Activated CD4-positive, alpha-beta T cell treated with anti-CD3 and anti-CD28 coated beads for 36 hours (primary cell): ENCODE measurements around the gene SPEG. TPM values are rescaled to one million over a fixed set of nuclear protein-coding genes. Genes with fewer than 3 reads are reported as not detected.

Experiments
- ATAC-seq: fragments of 200-7000 bp; cut with Tn5 transposase; one replicate; pipeline ENCODE4 v1.10.0; 2021; ENCODE audit warnings: mild to moderate bottlenecking, moderate library complexity
- CTCF ChIA-PET: fragments of 350-600 bp; sonication (Branson Sonifier 250); formaldehyde crosslinking; loops from one replicate; lab custom pipeline; 2021; ENCODE audit warnings: antibody characterized with exemption; lab: Charles Lee
- POLR2A ChIA-PET: fragments of 350-600 bp; sonication (Branson Sonifier 250); formaldehyde crosslinking; loops from one replicate; lab custom pipeline; 2021; ENCODE audit warnings: antibody characterized with exemption, inconsistent platforms; lab: Charles Lee
- DNase-seq: peaks from one replicate; pipeline ENCODE4 v3.0.0-alpha.2; 2020
- H3K27ac Mint-ChIP-seq: one replicate; pipeline ENCODE4 v1.8.0; 2021; ENCODE audit warnings: mixed read lengths
- H3K27me3 Mint-ChIP-seq: one replicate; pipeline ENCODE4 v1.8.0; 2021; ENCODE audit warnings: mixed read lengths
- H3K36me3 Mint-ChIP-seq: one replicate; pipeline ENCODE4 v1.8.0; 2021; ENCODE audit warnings: low read depth, mixed read lengths
- H3K4me1 Mint-ChIP-seq: one replicate; pipeline ENCODE4 v1.8.0; 2021; ENCODE audit warnings: mixed read lengths
- H3K4me3 Mint-ChIP-seq: one replicate; pipeline ENCODE4 v1.8.0; 2021; ENCODE audit warnings: mild to moderate bottlenecking, moderate library complexity, mixed read lengths
- H3K9me3 Mint-ChIP-seq: one replicate; pipeline ENCODE4 v1.8.0; 2021; ENCODE audit warnings: low read depth, mixed read lengths
- intact Hi-C, 2 experiments: fragments of 100-400 bp; cut with DNase I in 1 of 2; cut with micrococcal nuclease in 1 of 2; formaldehyde crosslinking; loops; one replicate each; pipeline versions ENCODE4 v1.14.2 to v1.15.1; 2022 to 2024; cut with DNase I, micrococcal nuclease
- total RNA-seq, 2 experiments: library from RNA; stranded (reverse); gene quantifications; one replicate each; pipeline ENCODE4 v1.2.3, GENCODE V29; 2021

The SPEG gene
- total RNA-seq, 2 experiments from 2014 or later = 0.89 to 1.4 TPM

DNA sequence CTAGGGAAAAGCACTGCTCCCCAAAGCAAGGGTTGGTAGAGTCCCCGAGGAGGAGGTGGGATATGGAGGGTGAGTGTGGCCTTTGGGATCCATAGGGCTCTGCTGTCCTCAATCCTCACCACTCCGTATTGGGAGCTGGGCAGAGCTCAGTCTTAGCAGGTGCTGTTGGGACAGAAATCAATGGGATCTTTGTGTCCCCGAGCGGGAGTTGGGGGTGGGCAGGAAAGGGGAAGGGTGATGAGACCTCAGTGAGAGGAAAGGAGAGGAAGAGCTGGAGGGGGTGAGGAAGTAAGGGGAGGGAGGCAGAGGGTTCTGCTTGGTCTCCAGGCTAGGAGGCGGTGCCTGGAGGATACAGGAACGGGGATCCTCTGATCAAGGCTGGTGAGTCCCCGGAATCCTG is 82.2 kb downstream of the SPEG start:
- Mint-ChIP-seq H3K4me3 (no peak overlapping the region), H3K27me3 (peaks cover 72% of the 10 kb centered on the region), H3K36me3 (no peaks in the 10 kb centered on the region), H3K4me1 (peaks cover 12% of the 10 kb centered on the region), H3K27ac (no peak overlapping the region), H3K9me3 (no peaks in the 10 kb centered on the region)
- intact Hi-C loops = no loop called here
- DNase-seq = no peak
- ChIA-PET POLR2A (no interaction called here), CTCF (interaction anchor here (6.8 kb wide), 1 partner anchor 13 kb away, joined by 37 read pairs; no protein-coding TSS in a partner anchor)
- no peak for ATAC-seq

DNA sequence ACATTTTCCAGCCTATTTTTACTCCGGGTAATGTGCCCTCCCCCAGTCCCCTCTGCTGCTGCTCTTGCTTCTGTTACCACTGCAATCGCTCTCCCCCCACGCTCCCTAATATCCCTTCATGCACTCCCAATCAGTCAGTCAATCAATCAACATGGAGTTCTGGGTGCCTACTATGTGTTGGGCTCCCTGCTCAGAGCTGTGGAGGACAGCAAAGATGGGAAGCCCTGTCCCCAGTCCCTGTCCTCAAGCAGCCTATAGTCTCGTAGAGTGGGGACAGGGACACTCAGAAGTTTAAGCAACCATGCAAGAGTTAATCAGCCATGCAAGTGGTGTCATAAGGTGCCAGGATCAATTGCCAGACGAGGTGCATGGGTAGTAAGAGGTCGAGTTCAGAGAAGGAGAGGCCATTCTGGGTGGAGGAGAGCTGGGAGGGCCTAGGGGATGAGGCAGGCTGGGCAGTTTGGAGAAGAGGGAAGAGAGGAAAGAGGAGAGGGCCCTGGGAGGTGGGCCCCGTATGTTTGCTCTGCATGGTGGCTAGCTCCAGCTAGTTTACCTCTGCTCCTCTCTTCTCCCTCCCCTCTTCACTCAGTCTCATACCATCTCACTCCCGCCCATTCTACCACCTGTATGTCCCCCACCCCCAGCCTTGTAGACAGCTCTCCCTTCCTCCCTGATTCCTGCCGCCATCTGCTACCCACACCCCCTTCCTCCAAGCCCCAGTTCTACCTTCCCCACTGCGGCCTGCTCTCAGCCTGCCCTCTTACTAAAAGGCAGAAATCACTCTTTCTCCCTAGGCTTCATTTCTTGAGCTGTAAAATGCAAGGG is 83.5 kb downstream of the SPEG start:
- CTCF ChIA-PET = interaction anchor here (0.5 to 6.8 kb wide), 6 partner anchors 9 to 78 kb away, joined by 3 to 37 read pairs (median 4); a partner anchor contains a TSS
- peaks cover 15% of the 10 kb centered on the region for H3K4me1 Mint-ChIP-seq
- no peak overlapping the region for H3K4me3 Mint-ChIP-seq
- POLR2A ChIA-PET = no interaction called here
- no peaks in the 10 kb centered on the region for H3K36me3 Mint-ChIP-seq
- no peak for DNase-seq
- no peak overlapping the region for H3K27ac Mint-ChIP-seq
- intact Hi-C loops = no loop called here
- no peaks in the 10 kb centered on the region for H3K9me3 Mint-ChIP-seq
- H3K27me3 Mint-ChIP-seq = peaks cover 67% of the 10 kb centered on the region
- no peak for ATAC-seq

DNA sequence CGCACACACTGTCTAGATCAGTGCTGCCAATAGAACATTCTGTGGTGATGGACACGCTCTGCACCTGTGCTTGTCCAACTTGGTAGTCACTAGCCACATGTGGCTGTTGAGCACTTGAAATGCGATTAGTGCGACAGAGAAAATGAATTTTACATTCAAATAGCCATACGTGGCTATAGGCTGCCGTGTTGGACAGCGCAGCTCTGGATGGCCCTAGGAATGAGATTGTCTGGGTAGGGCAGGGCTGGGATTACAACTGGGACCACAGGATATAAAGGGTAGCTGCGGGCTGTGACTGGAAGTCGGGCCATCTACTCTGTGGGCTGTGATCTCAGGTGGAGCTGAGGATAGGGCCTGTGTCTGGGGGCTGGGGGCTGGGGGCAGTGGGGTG is 84.9 kb downstream of the SPEG start:
- intact Hi-C loops = no loop called here
- no peak for ATAC-seq
- Mint-ChIP-seq H3K27me3 (peaks cover 65% of the 10 kb centered on the region), H3K36me3 (no peaks in the 10 kb centered on the region), H3K27ac (no peak overlapping the region), H3K4me3 (no peak overlapping the region), H3K9me3 (no peaks in the 10 kb centered on the region), H3K4me1 (peaks cover 10% of the 10 kb centered on the region)
- POLR2A ChIA-PET = no interaction called here
- DNase-seq = no peak
- CTCF ChIA-PET = interaction anchor here (1.5 to 6.8 kb wide), 3 partner anchors 10 to 24 kb away, joined by 3 to 37 read pairs (median 4); a partner anchor contains a TSS

DNA sequence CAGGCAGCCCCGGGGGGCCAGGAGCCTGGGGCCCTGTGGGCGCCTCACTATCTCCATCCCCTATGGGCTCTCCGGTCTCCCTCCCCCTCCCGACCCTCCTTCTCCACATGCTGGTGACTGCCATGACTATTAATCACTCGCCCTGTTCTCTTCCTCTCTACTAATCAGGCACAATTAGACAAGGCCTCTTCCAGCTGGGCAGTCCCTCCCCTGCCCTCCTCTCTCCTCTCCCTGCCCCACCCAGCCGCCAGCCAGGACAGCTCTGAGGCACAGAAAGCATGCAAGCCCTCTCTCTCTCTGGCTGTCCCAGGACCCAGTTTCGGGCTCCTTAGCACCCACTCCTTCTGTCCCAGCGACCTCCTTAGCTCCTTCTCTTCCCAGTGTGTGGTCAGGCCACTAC is 85.4 kb downstream of the SPEG start:
- ChIA-PET CTCF (interaction anchor here (0.8 to 6.8 kb wide), 6 partner anchors 9 to 24 kb away, joined by 3 to 37 read pairs (median 4); partner anchors contain the start of gene GMPPA), POLR2A (no interaction called here)
- DNase-seq (no peak), ATAC-seq (no peak)
- peaks cover 10% of the 10 kb centered on the region for H3K4me1 Mint-ChIP-seq
- peaks cover 67% of the 10 kb centered on the region for H3K27me3 Mint-ChIP-seq
- no peaks in the 10 kb centered on the region for H3K9me3 Mint-ChIP-seq
- no peaks in the 10 kb centered on the region for H3K36me3 Mint-ChIP-seq
- H3K4me3 Mint-ChIP-seq = no peak overlapping the region
- intact Hi-C loops = no loop called here
- no peak overlapping the region for H3K27ac Mint-ChIP-seq

DNA sequence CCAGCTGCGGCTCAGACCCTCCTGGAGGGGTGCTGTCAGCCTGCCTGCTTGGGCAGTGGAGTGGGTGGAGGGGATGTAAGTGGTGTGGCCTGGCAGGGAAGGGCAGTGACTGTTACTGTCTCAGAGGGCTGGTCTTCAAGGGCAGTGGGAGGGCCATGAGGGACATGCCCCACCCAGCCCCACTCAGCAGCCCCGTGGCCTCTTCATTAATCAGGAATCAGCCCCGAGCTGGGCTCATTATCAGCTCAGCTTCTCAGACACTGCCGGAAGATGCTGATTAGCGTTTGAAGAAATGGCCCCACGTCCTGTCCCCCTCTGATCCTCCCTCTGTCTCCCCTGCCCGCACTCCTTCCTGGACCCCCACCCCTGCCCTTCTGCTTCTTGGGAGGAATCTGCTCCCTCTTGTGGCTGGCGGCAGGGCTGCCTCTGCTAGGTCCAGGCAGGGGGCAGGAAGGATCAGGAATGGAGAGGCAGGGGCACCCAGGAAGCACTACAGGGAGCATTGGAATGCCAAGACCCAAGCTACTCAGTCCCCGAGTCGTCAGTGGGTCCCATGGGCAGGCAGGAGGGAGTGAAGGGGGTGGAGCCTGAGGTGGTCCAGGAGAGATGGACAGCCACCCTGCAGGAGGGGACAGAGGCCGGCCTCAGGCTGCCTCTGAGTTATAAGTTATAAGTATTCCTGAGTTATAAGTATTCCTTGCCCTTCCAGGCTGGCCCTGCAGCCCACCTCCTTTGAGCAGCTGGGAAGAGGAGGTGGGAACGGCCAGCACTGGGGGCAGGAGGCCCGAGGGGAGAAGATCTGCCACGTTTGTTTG is 86.6 kb downstream of the SPEG start:
- POLR2A ChIA-PET = no interaction called here
- peaks cover 10% of the 10 kb centered on the region for H3K4me1 Mint-ChIP-seq
- H3K27me3 Mint-ChIP-seq = peaks cover 66% of the 10 kb centered on the region
- CTCF ChIA-PET = interaction anchor here (0.7 to 6.8 kb wide), 6 partner anchors 8 to 26 kb away, joined by 3 to 37 read pairs (median 4); a partner anchor contains a TSS
- intact Hi-C loops = no loop called here
- DNase-seq (peak; percentile 31), ATAC-seq (peak; percentile 49)
- H3K4me3 Mint-ChIP-seq = no peak overlapping the region
- no peaks in the 10 kb centered on the region for H3K9me3 Mint-ChIP-seq
- no peak overlapping the region for H3K27ac Mint-ChIP-seq
- H3K36me3 Mint-ChIP-seq = no peaks in the 10 kb centered on the region

DNA sequence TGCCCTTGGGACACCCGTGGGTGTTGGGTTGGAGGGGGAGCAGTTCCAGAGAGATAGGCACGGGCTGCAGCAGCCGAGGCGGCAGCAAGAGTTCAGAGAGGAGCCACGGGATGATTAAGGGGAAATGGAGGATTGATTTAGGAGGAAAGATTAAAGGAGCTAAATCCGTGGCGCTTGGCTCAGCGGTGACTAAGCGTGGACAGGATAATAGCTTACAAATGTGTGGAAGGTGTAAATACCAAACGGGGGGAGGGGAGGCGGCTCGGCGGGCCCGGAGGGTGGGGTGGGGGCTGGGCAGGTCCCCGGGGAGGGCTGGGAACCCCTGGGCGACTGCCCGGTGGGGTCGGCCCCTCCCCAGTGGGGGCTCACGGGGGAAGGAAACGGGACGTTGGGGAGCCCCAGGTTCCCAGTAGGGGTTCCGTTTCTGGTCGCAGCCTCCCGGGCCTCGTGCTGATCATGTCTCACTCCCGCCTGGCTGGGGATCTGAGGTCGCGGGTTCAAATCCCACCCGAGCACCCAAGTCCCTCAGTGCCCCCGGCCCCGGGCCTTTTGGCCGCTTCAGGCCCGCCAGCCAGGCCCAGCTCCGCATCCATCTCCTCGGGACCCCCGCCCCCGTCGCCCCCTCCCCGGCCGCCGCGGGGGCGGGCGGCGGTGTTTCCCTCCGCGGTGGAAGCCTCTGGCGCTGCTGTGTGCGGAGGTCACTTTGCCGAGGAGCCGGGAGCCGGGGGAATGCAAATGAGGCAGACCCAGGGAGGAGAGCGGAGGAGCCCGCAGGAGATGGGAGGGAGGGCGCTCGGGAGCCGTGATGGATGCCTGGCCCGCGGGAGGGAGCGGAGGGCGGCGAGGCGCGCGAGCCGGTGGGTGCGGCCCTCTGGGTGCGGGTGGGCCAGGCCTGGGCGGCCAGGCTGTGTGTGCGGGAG is 87.7 kb downstream of the SPEG start:
- no peak overlapping the region for H3K27ac Mint-ChIP-seq
- DNase-seq (no peak), ATAC-seq (no peak)
- POLR2A ChIA-PET = no interaction called here
- peaks cover 65% of the 10 kb centered on the region for H3K27me3 Mint-ChIP-seq
- no peaks in the 10 kb centered on the region for H3K9me3 Mint-ChIP-seq
- no peak overlapping the region for H3K4me3 Mint-ChIP-seq
- CTCF ChIA-PET = interaction anchor here (1.2 to 1.9 kb wide), 3 partner anchors 19 to 27 kb away, joined by 4 to 5 read pairs (median 5); a partner anchor contains a TSS
- no peaks in the 10 kb centered on the region for H3K36me3 Mint-ChIP-seq
- H3K4me1 Mint-ChIP-seq = peaks cover 10% of the 10 kb centered on the region
- intact Hi-C loops = no loop called here

DNA sequence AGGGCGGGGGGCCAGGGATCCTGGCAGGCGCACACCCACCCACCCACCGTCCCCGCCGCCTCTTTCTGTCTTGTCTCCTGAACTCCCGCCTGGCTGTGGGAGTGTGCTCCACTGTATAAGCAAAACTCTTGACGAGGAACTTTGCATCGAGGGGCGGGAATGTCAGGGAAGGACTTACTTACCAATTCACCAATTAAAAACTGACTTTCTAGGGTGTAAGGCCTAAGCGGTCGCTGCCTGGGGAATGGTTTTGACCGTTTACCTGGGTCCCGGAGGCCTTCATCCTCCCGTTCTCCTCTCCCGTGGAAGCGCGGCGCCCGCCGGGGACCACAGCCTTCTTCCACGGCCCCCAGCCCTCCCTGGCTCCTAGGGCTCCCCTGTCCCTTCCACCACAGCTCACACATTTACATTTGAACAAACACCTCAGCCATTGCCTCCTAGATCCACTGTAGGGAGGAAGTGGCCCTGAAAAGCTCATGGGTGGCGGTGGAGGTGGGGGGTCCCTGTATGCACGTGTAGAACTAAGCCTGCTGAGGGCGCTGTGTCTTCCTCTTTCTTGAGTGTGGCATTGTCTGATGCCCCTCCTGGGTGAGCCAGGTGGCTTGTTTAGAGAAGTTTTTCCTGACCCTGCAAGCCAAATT is 88.5 kb downstream of the SPEG start:
- POLR2A ChIA-PET = no interaction called here
- no peaks in the 10 kb centered on the region for H3K9me3 Mint-ChIP-seq
- peaks cover 10% of the 10 kb centered on the region for H3K4me1 Mint-ChIP-seq
- CTCF ChIA-PET = interaction anchor here (0.7 to 1.2 kb wide), 5 partner anchors 13 to 119 kb away, joined by 3 to 5 read pairs (median 3); no protein-coding TSS in a partner anchor
- ATAC-seq (no peak), DNase-seq (no peak)
- intact Hi-C loops = no loop called here
- H3K36me3 Mint-ChIP-seq = no peaks in the 10 kb centered on the region
- no peak overlapping the region for H3K27ac Mint-ChIP-seq
- H3K4me3 Mint-ChIP-seq = no peak overlapping the region
- H3K27me3 Mint-ChIP-seq = peaks cover 64% of the 10 kb centered on the region

DNA sequence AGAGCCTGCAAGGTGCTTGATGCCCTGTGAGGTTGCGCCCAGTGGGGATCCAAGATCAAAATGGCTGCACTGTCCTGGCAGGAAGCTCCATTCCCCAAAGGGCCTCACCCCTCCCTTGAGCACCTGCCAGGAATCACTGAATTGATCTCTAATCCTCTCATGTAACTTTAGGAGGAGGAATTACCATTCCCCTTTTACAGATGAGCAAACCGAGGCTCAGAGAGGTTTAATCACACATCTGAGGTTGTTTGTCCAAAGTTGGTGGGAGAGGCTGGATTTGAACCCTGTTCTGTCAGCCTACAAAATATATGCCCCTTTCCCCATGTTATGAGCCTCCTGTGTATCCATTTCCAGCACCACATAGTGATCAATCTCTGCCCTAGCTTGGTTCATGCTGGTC is 90.2 kb downstream of the SPEG start:
- no peak for ATAC-seq
- no peak for DNase-seq
- Mint-ChIP-seq H3K9me3 (no peaks in the 10 kb centered on the region), H3K27ac (no peak overlapping the region), H3K4me1 (peaks cover 10% of the 10 kb centered on the region), H3K4me3 (no peak overlapping the region), H3K27me3 (peaks cover 67% of the 10 kb centered on the region), H3K36me3 (no peaks in the 10 kb centered on the region)
- intact Hi-C loops = no loop called here
- POLR2A ChIA-PET = no interaction called here
- CTCF ChIA-PET = interaction anchor here (0.6 to 8.0 kb wide), 3 partner anchors 16 to 118 kb away, joined by 3 to 128 read pairs (median 3); partner anchors contain the start of gene GMPPA

DNA sequence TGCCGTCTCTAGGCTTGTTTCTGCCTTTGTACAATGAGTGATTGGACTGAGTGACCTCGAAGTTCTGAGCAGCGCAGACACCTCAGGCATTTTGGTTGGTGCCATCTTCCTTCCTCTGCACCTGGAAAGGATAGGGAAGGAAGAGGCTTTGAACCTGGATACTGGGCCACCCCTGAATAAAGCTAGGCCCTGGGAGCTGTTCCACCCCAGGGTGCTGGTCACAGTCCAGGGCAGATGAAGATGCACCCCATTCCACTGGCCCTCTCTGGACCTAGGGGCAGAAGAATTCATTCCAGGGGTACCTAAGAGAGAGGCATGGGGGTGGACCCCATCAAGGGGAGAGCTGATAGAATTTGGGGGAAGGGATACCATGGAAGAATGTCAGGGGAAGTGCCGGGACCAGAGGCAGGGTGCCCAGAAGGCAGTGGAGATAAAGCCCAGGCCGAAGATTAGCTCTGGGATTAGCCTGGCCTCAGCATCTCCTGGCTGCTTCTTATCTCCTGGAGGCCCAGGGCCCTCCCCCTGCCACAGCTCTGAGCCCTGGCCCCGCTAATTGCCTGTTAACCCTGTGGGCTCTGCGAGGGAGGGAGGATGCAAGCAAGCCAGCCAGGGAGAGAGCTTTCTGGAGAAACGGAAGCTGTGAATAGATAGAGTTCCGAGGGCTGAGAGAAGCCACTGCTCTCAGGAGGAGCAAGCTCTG is 91.0 kb downstream of the SPEG start:
- Mint-ChIP-seq H3K4me1 (peaks cover 10% of the 10 kb centered on the region), H3K9me3 (no peaks in the 10 kb centered on the region), H3K27ac (no peak overlapping the region), H3K27me3 (peaks cover 68% of the 10 kb centered on the region), H3K36me3 (no peaks in the 10 kb centered on the region), H3K4me3 (no peak overlapping the region)
- POLR2A ChIA-PET = no interaction called here
- DNase-seq = no peak
- intact Hi-C loops = no loop called here
- CTCF ChIA-PET = interaction anchor here (0.5 to 8.0 kb wide), 7 partner anchors 14 to 123 kb away, joined by 3 to 128 read pairs (median 4); partner anchors contain the start of gene GMPPA
- ATAC-seq = no peak
